SU-DHL-6 (cell line): ENCODE results near the gene RPL41.

Experiments used
- H2AFZ ChIP-seq: fragments of 200-600 bp; sonication (generic); 2 replicates; pipeline ENCODE4 v1.6.1; 2014; ENCODE audit warnings: low read depth, mild to moderate bottlenecking, moderate library complexity, mixed read lengths, antibody characterized with exemption, low read length; ENCODE audit not compliant: severe bottlenecking
- H3F3A ChIP-seq: fragments of 200-600 bp; shearing (Covaris generic); 2 replicates; pipeline ENCODE4 v1.6.0; 2016; ENCODE audit warnings: antibody characterized with exemption, mild to moderate bottlenecking; ENCODE audit not compliant: insufficient read depth
- H3K27ac ChIP-seq: fragments of 200-600 bp; sonication (generic); 2 replicates; pipeline ENCODE4 v1.5.1; 2016; ENCODE audit warnings: low read depth, mild to moderate bottlenecking, low read length, moderate library complexity, mixed read lengths
- H3K27me3 ChIP-seq: fragments of 200-600 bp; sonication (generic), shearing (Covaris generic); 2 replicates; pipeline ENCODE4 v1.6.0; 2014; ENCODE audit warnings: mild to moderate bottlenecking, low read length
- H3K36me3 ChIP-seq: fragments of 200-600 bp; sonication (generic); 2 replicates; pipeline ENCODE4 v1.6.1; 2014; ENCODE audit warnings: mild to moderate bottlenecking, low read length, mixed read lengths
- H3K4me2 ChIP-seq: fragments of 300-600, 200-600 bp; shearing (Covaris generic), sonication (generic); 2 replicates; pipeline ENCODE4 v1.6.0; 2014; ENCODE audit warnings: low read length, low read depth, mild to moderate bottlenecking; ENCODE audit not compliant: poor library complexity, severe bottlenecking
- H3K4me3 ChIP-seq: fragments of 200-600 bp; sonication (generic); 2 replicates; pipeline ENCODE4 v1.5.1; 2014; ENCODE audit warnings: antibody characterized with exemption, low read length, mild to moderate bottlenecking, mixed read lengths; ENCODE audit not compliant: insufficient read depth, poor library complexity, severe bottlenecking
- H3K79me2 ChIP-seq: fragments of 200-600 bp; sonication (generic); 2 replicates; pipeline ENCODE4 v1.6.1; 2014; ENCODE audit warnings: mild to moderate bottlenecking, low read length, moderate library complexity; ENCODE audit not compliant: insufficient read depth
- H3K9ac ChIP-seq: fragments of 200-600 bp; sonication (generic); 2 replicates; pipeline ENCODE4 v1.7.0; 2014; ENCODE audit warnings: mild to moderate bottlenecking, low read length
- H3K9me2 ChIP-seq: fragments of 200-600 bp; sonication (generic); replicated peaks from 2 replicates; pipeline ENCODE4 v1.6.1; 2014; ENCODE audit warnings: low read length; ENCODE audit not compliant: insufficient read depth
- H3K9me3 ChIP-seq: fragments of 200-600 bp; sonication (generic); 2 replicates; pipeline ENCODE4 v1.6.1; 2014; ENCODE audit warnings: low read length, mixed read lengths; ENCODE audit not compliant: insufficient read depth
- H4K20me1 ChIP-seq: fragments of 200-600 bp; sonication (generic); 2 replicates; pipeline ENCODE4 v1.6.1; 2014; ENCODE audit warnings: low read depth, mild to moderate bottlenecking, antibody characterized with exemption, low read length, moderate library complexity, mixed read lengths
- CTCF ChIP-seq: fragments of 200-600 bp; sonication (generic); IDR thresholded peaks from one replicate; pipeline ENCODE4 v1.5.1; 2017; ENCODE audit warnings: antibody characterized with exemption, mild to moderate bottlenecking, low read length, moderate library complexity; ENCODE audit not compliant: insufficient read depth, poor library complexity, severe bottlenecking
- EZH2phosphoT487 ChIP-seq: fragments of 200-600 bp; sonication (generic), shearing (Covaris generic); conservative IDR thresholded peaks from 2 replicates; pipeline ENCODE4 v1.6.1; 2018; ENCODE audit warnings: mild to moderate bottlenecking, antibody characterized with exemption, low read length, moderate library complexity, mixed read lengths

RPL41 gene

DNA sequence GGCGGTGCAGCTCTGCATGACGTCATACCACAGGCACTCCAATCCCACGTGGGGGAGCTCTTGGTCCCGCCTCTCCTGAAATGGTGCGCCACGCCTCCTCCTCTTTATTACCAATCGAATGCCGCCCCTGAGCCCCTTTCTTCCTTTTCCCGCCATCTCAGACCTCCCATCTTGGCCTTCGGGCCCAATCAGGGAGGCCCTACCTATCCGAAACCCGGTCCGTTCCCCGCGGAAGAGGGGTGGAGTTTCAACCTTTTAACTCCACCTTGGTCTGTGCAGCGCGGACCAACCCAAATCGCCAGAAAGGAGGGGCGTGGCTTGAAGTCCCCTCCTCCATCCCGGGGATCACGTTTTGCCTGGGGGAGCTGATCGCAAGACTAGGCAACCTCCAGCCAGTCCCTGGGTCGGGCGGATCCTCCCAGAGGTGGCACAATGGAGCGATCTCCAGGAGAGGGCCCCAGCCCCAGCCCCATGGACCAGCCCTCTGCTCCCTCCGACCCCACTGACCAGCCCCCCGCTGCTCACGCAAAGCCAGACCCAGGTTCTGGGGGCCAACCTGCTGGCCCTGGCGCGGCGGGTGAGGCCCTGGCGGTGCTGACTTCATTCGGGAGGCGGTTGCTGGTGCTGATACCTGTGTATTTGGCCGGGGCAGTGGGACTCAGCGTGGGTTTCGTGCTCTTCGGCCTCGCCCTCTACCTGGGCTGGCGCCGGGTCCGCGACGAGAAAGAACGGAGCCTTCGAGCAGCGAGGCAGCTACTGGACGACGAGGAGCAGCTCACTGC is 11.6 kb downstream of the RPL41 start, which contains the start of gene ESYT1:
Gene ESYT1 (plus strand): TSS at position 380 of the 782 bp plus-strand sequence. CDS start 53 bp downstream, at position 433.
- TF ChIP-seq EZH2phosphoT487 (no peak), CTCF (no peak)
- H2AFZ ChIP-seq: peak within 1 kb of the TSS; percentile 17
- peak within 1 kb of the TSS; percentile 91 for H3K4me2 ChIP-seq
- H3K27me3 ChIP-seq: no peaks in the 10 kb centered on the region
- peaks cover 15% of the 10 kb centered on the region; the same call in 1 of the 2 replicates for H3K79me2 ChIP-seq
- H3K4me3 ChIP-seq: peak within 1 kb of the TSS; percentile 80
- H3K9ac ChIP-seq: peak within 1 kb of the TSS; percentile 87
- H3K27ac ChIP-seq: peak within 1 kb of the TSS; percentile 83
- H3K9me2 ChIP-seq: no peaks in the 10 kb centered on the region
- no peaks in the 10 kb centered on the region for H3K36me3 ChIP-seq
- no peaks in the 10 kb centered on the region for H4K20me1 ChIP-seq
- H3F3A ChIP-seq: peaks cover 24% of the 10 kb centered on the region
- no peaks in the 10 kb centered on the region for H3K9me3 ChIP-seq

DNA sequence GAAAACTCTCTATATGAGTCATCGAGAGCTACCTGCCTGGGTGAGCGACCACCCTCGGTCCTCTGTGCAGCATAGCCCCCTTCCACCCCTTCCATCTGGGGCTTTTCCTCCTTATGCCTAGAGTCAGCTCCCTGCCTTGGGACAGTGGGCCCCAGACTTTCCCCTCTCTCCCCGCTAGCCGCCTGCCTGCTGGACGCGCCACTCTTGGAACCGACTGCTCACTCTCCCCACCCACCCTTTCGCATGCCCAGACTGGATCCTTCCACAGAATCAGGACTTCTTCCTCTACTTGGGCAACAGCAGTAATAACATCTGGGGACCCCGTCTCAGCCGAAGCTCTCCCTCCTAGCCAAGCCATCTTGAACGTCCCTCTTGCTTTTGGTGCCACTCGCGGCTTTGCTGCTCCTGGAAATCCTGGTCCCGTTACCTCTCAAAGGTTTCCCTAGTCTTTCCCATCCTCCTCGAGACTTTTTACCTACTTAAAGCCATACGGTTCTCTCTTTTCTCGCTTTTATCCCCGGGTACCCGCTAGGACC is 12.3 kb downstream of the RPL41 start:
- Histone ChIP-seq H3K4me3 (peak overlapping the region; percentile 80), H3K27ac (peak overlapping the region; percentile 61), H3K79me2 (peaks cover 15% of the 10 kb centered on the region; the same call in 1 of the 2 replicates), H3K27me3 (no peaks in the 10 kb centered on the region), H3K36me3 (no peaks in the 10 kb centered on the region), H4K20me1 (no peaks in the 10 kb centered on the region), H2AFZ (peak overlapping the region; percentile 17), H3K9me2 (no peaks in the 10 kb centered on the region), H3K4me2 (peak overlapping the region; percentile 91), H3K9ac (peak overlapping the region; percentile 87), H3F3A (peaks cover 24% of the 10 kb centered on the region), H3K9me3 (no peaks in the 10 kb centered on the region)
- TF ChIP-seq EZH2phosphoT487 (no peak), CTCF (no peak)

GRCh38 chr12:56129206-56129941 is 12.9 kb downstream of the RPL41 start:
- H3K79me2 ChIP-seq: peaks cover 15% of the 10 kb centered on the region; the same call in 1 of the 2 replicates

More at GRCh38 chr12:56129206-56129941, 12.9 kb downstream of the RPL41 start:
- Histone ChIP-seq H3K9ac (peak overlapping the region; percentile 87), H3K9me3 (no peaks in the 10 kb centered on the region), H3K4me3 (peak overlapping the region; percentile 80), H3K27me3 (no peaks in the 10 kb centered on the region), H3K9me2 (no peaks in the 10 kb centered on the region), H4K20me1 (no peaks in the 10 kb centered on the region), H2AFZ (peak overlapping the region; percentile 17), H3K27ac (peak overlapping the region; percentile 61), H3K4me2 (peak overlapping the region; percentile 91), H3K36me3 (no peaks in the 10 kb centered on the region), H3F3A (peaks cover 21% of the 10 kb centered on the region)
- TF ChIP-seq CTCF (no peak), EZH2phosphoT487 (no peak)
